BLaER1 (cell line): ENCODE measurements around the gene TRMT61A.

Source experiments
- H3K27ac ChIP-seq: shearing (Covaris generic); formaldehyde crosslinking; 2 replicates; pipeline ENCODE4 v1.8.1; 2022
- H3K27me3 ChIP-seq: shearing (Covaris generic); formaldehyde crosslinking; 2 replicates; pipeline ENCODE4 v1.8.1; 2022
- H3K36me3 ChIP-seq: shearing (Covaris generic); formaldehyde crosslinking; 2 replicates; pipeline ENCODE4 v1.8.1; 2022
- H3K4me1 ChIP-seq: shearing (Covaris generic); formaldehyde crosslinking; 2 replicates; pipeline ENCODE4 v1.8.1; 2022
- H3K4me2 ChIP-seq: shearing (Covaris generic); formaldehyde crosslinking; 2 replicates; pipeline ENCODE4 v1.8.1; 2022
- H3K4me3 ChIP-seq: shearing (Covaris generic); formaldehyde crosslinking; 2 replicates; pipeline ENCODE4 v1.8.1; 2022
- H3K9ac ChIP-seq: shearing (Covaris generic); formaldehyde crosslinking; 2 replicates; pipeline ENCODE4 v1.8.1; 2022
- H3K9me3 ChIP-seq: shearing (Covaris generic); formaldehyde crosslinking; 2 replicates; pipeline ENCODE4 v1.8.1; 2022
- H4K20me1 ChIP-seq: shearing (Covaris generic); formaldehyde crosslinking; 2 replicates; pipeline ENCODE4 v1.8.1; 2022
- Cebpa-rat ChIP-seq: shearing (Covaris generic); IDR thresholded peaks from 2 replicates; pipeline ENCODE4 v1.8.1; 2022

Gene TRMT61A

GRCh38 chr14:103545219-103545914 lies 16.4 kb downstream of the TRMT61A start:
- TF ChIP-seq Cebpa-rat: no peak
- H3K4me3 ChIP-seq: no peak overlapping the region
- H3K36me3 ChIP-seq: no peaks in the 10 kb centered on the region
- H3K27me3 ChIP-seq: no peaks in the 10 kb centered on the region
- H3K9ac ChIP-seq: peak overlapping the region; percentile 57
- peak overlapping the region; percentile 91 for H3K4me2 ChIP-seq
- no peaks in the 10 kb centered on the region for H3K9me3 ChIP-seq
- H4K20me1 ChIP-seq: peaks cover 10% of the 10 kb centered on the region; the same call in 1 of the 2 replicates
- H3K4me1 ChIP-seq: peaks cover 100% of the 10 kb centered on the region
- H3K27ac ChIP-seq: peak overlapping the region; percentile 87

GRCh38 chr14:103545915-103546651 lies 17.1 kb downstream of the TRMT61A start:
- H3K27me3 ChIP-seq: no peaks in the 10 kb centered on the region
- H3K9me3 ChIP-seq: no peaks in the 10 kb centered on the region
- H3K27ac ChIP-seq: peak overlapping the region; percentile 87
- TF ChIP-seq Cebpa-rat: no peak
- peak overlapping the region; percentile 57 for H3K9ac ChIP-seq
- H3K36me3 ChIP-seq: no peaks in the 10 kb centered on the region
- H3K4me2 ChIP-seq: peak overlapping the region; percentile 91
- no peak overlapping the region for H3K4me3 ChIP-seq
- H4K20me1 ChIP-seq: peaks cover 17% of the 10 kb centered on the region; the same call in 1 of the 2 replicates
- H3K4me1 ChIP-seq: peaks cover 100% of the 10 kb centered on the region

- Histone ChIP-seq H3K36me3 (no peaks in the 10 kb centered on the region), H3K9ac (no peak overlapping the region), H3K4me3 (no peak overlapping the region), H3K27me3 (no peaks in the 10 kb centered on the region), H3K4me1 (peaks cover 100% of the 10 kb centered on the region), H3K4me2 (peak overlapping the region; percentile 91), H3K27ac (no peak overlapping the region; the same call in 1 of the 2 replicates), H4K20me1 (peaks cover 17% of the 10 kb centered on the region; the same call in 1 of the 2 replicates), H3K9me3 (no peaks in the 10 kb centered on the region)
- no peak for TF ChIP-seq Cebpa-rat
These were observed 17.9 kb downstream of the TRMT61A start for GRCh38 chr14:103546652-103547454.

DNA sequence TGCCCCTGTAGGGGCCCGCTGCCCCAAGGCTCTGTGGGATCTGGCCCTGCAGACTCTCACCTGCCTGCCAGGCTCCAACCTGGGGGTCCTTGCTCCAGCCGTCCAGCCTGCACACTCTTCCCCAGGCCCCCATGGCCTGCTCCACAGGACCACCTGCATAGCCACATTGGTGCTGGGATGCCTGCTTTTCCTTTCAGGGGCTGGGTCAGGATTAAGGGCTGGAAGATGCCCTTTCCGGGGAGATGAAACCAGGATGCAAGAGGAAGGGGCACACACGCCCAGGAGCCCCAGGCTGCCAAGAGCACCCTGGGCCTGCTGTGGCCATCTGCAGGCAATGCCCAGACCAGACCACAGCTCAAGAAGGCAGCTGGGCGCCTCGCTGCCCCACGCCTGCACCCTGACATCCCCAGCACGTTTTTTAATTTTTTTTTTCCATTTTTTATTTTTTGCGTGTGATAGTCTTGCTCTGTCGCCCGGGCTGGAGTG lies 18.5 kb downstream of the TRMT61A start:
- Histone ChIP-seq H3K27me3 (no peaks in the 10 kb centered on the region), H3K9ac (no peak overlapping the region), H3K27ac (no peak overlapping the region; the same call in 1 of the 2 replicates), H3K4me1 (peaks cover 100% of the 10 kb centered on the region), H3K4me2 (peak overlapping the region; percentile 91), H3K4me3 (no peak overlapping the region), H3K36me3 (no peaks in the 10 kb centered on the region), H4K20me1 (peaks cover 22% of the 10 kb centered on the region), H3K9me3 (no peaks in the 10 kb centered on the region)
- TF ChIP-seq Cebpa-rat: no peak

DNA sequence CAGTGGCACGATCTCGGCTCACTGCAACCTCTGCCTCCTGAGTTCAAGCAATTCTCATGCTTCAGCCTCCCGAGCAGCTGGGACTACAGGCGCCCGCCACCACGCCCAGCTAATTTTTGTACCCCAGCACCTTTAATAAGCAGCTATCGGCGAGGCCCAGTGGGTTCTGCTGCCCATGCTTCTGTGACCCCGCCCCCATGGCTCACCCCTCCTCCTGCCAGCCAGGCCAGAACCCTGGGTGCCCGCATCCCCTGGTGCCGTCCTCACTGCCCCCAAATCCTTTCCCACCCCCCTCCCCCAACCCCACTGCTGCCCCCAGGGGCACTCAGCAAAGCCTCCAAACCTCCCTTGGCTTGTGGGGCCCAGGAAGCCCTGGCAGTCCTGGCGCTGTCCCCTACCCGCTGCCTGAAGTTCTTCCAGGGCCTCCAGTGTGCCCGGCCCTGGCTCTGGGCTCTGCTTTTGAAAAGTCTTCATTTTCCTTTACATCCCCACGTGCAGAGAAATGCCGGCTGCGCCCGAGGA lies 19.0 kb downstream of the TRMT61A start:
- Histone ChIP-seq H3K4me1 (peaks cover 100% of the 10 kb centered on the region), H3K27ac (peak overlapping the region; percentile 90), H3K9me3 (no peaks in the 10 kb centered on the region), H3K36me3 (no peaks in the 10 kb centered on the region), H3K27me3 (no peaks in the 10 kb centered on the region), H3K4me2 (peak overlapping the region; percentile 91), H4K20me1 (peaks cover 26% of the 10 kb centered on the region), H3K9ac (no peak overlapping the region), H3K4me3 (no peak overlapping the region)
- TF ChIP-seq Cebpa-rat: no peak

DNA sequence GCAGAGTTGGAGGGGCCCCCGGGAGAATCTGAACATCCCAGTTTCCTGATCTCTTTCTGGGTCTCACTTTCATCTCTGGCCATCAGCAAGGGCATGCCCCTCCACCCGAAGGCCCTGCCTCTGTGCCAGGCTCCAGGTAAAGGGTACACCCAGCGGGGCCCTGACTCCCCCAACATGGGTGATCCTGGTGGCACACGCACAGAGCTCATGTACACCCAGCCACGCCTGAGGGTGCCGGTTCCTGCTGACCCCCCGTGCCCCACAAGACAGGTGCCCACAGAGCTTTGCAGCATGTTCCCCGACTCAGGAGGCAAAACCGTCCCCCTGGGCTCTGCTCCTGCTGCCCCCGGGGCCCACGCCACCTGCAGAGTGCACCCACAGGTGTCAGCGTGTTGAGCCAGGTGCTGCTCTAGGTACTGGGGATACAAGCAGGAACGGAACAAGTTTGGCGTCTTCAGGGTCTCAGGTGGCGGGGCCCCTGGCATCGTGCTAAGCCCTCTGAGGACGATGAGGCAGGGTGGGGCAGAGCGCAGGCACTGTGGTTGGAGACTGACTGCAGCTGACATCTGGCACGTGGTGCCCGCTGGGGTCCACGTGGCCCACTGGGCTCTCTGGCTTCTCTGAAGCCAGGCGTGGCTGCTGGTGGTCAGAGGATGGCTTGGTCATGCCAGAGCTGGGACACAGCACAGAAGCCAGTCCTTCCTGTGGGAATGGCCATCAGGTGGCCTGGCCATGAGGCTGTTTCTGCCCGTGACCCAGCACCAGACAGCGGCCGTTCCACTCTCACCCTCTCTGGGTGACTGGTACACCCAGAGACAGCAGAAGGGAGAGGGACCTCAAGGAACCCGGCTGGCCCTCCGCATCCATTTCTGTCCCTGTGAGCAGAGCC lies 19.7 kb downstream of the TRMT61A start:
- Histone ChIP-seq H3K27me3 (no peaks in the 10 kb centered on the region), H3K9ac (no peak overlapping the region), H3K36me3 (no peaks in the 10 kb centered on the region), H3K9me3 (no peaks in the 10 kb centered on the region), H3K4me3 (no peak overlapping the region; the same call in 1 of the 2 replicates), H3K4me2 (peak overlapping the region; percentile 91), H4K20me1 (peaks cover 26% of the 10 kb centered on the region), H3K4me1 (peaks cover 99% of the 10 kb centered on the region), H3K27ac (peak overlapping the region; percentile 90)
- no peak for TF ChIP-seq Cebpa-rat

- H3K27me3 ChIP-seq: no peaks in the 10 kb centered on the region
- H3K9ac ChIP-seq: peak overlapping the region; percentile 73
- H3K4me3 ChIP-seq: peak overlapping the region; percentile 51
- H4K20me1 ChIP-seq: peaks cover 26% of the 10 kb centered on the region
- peak overlapping the region; percentile 90 for H3K27ac ChIP-seq
- no peaks in the 10 kb centered on the region for H3K9me3 ChIP-seq
- H3K4me2 ChIP-seq: peak overlapping the region; percentile 91
- no peak for TF ChIP-seq Cebpa-rat
- peaks cover 3% of the 10 kb centered on the region; the same call in 1 of the 2 replicates for H3K36me3 ChIP-seq
- peaks cover 92% of the 10 kb centered on the region for H3K4me1 ChIP-seq
These were observed 20.6 kb downstream of the TRMT61A start for GRCh38 chr14:103549361-103550311.
